Measurements from ENCODE around the gene DPEP2. TPM values are rescaled to one million over a fixed set of nuclear protein-coding genes. Genes with fewer than 3 reads are reported as not detected.

DPEP2 gene
- total and polyA plus RNA-seq, 2 of the 13 experiments (the other 11 are each of a cell fraction or from before 2014, with no cell fraction given), result 0.18 TPM; not detected in 1

DNA sequence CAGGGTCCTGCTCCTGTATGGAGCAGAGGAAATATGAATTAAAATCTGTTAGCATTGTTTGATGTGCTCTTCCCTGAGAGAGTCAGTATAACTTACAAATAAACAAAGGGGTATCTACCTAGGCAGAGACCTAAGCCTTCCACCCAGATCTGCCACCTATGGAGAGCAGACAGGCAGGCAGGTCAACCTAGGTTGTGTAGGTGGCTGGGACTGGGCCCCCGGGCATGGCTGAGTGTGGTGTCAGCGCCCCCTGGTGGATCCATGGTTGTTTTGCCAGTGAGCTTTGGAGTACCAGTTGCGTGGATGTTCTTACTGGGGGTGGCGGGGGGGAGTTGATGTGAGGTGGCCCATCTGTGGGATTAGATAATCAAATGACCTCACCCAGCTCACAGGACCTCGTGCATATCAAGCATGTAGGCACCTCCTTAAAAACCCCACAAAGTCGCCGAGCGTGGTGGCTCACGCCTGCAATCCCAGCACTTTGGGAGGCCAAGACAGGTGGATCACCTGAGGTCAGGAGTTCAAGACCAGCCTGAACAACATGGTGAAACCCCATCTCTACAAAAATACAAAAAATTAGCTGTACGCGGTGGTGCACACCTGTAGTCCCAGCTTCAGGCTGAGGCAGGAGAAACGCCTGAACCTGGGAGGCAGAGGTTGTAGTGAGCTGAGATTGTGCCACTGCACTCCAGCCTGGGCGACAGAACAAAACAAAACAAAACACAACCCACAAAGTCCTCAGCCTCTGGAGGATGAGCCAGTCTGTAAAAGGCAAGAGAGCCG, 41.4 kb upstream of the DPEP2 start (continued):
- TF ChIP-seq SOX13 (IDR thresholded peaks at IDR 0.05), result no peak
- TF ChIP-seq SOX13 (CRISPR knock-in tag; conservative IDR thresholded peaks at IDR 0.05 in 1 of 2, IDR thresholded peaks at IDR 0.05 in 1 of 2), result no peak
- TF ChIP-seq ZNF143 (CRISPR knock-in tag; IDR thresholded peaks at IDR 0.05), result no peak
- 0 out of 2 replicates have a peak, but pooled peaks have one; percentile 65 for TF ChIP-seq ZNF34 (CRISPR knock-in tag; IDR thresholded peaks at IDR 0.05; ENCODE audit: borderline replicate concordance)
- TF ChIP-seq, protein P1, sequence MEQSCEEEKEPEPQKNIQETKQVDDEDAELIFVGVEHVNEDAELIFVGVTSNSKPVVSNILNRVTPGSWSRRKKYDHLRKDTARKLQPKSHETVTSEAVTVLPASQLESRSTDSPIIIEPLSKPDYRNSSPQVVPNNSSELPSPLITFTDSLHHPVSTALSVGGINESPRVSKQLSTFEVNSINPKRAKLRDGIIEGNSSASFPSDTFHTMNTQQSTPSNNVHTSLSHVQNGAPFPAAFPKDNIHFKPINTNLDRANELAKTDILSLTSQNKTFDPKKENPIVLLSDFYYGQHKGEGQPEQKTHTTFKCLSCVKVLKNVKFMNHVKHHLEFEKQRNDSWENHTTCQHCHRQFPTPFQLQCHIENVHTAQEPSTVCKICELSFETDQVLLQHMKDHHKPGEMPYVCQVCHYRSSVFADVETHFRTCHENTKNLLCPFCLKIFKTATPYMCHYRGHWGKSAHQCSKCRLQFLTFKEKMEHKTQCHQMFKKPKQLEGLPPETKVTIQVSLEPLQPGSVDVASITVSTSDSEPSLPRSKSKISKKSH (CRISPR knock-in tag; IDR thresholded peaks at IDR 0.05; ENCODE audit: borderline replicate concordance), result no peak; the same call in 1 of the 2 replicates
- TF ChIP-seq, protein P2, sequence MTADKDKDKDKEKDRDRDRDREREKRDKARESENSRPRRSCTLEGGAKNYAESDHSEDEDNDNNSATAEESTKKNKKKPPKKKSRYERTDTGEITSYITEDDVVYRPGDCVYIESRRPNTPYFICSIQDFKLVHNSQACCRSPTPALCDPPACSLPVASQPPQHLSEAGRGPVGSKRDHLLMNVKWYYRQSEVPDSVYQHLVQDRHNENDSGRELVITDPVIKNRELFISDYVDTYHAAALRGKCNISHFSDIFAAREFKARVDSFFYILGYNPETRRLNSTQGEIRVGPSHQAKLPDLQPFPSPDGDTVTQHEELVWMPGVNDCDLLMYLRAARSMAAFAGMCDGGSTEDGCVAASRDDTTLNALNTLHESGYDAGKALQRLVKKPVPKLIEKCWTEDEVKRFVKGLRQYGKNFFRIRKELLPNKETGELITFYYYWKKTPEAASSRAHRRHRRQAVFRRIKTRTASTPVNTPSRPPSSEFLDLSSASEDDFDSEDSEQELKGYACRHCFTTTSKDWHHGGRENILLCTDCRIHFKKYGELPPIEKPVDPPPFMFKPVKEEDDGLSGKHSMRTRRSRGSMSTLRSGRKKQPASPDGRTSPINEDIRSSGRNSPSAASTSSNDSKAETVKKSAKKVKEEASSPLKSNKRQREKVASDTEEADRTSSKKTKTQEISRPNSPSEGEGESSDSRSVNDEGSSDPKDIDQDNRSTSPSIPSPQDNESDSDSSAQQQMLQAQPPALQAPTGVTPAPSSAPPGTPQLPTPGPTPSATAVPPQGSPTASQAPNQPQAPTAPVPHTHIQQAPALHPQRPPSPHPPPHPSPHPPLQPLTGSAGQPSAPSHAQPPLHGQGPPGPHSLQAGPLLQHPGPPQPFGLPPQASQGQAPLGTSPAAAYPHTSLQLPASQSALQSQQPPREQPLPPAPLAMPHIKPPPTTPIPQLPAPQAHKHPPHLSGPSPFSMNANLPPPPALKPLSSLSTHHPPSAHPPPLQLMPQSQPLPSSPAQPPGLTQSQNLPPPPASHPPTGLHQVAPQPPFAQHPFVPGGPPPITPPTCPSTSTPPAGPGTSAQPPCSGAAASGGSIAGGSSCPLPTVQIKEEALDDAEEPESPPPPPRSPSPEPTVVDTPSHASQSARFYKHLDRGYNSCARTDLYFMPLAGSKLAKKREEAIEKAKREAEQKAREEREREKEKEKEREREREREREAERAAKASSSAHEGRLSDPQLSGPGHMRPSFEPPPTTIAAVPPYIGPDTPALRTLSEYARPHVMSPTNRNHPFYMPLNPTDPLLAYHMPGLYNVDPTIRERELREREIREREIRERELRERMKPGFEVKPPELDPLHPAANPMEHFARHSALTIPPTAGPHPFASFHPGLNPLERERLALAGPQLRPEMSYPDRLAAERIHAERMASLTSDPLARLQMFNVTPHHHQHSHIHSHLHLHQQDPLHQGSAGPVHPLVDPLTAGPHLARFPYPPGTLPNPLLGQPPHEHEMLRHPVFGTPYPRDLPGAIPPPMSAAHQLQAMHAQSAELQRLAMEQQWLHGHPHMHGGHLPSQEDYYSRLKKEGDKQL (CRISPR knock-in tag; IDR thresholded peaks at IDR 0.05; ENCODE audit: low read depth), result no peak
- peak; percentile 49; the same call in 1 of the 2 replicates for TF ChIP-seq ZNF263 (CRISPR knock-in tag; IDR thresholded peaks at IDR 0.05)
- no peak for TF ChIP-seq ZNF703 (CRISPR knock-in tag; IDR thresholded peaks at IDR 0.05; ENCODE audit: borderline replicate concordance)
- no peak for TF ChIP-seq JUNB (CRISPR knock-in tag; IDR thresholded peaks at IDR 0.05; ENCODE audit: borderline replicate concordance)
- TF ChIP-seq, protein P3, sequence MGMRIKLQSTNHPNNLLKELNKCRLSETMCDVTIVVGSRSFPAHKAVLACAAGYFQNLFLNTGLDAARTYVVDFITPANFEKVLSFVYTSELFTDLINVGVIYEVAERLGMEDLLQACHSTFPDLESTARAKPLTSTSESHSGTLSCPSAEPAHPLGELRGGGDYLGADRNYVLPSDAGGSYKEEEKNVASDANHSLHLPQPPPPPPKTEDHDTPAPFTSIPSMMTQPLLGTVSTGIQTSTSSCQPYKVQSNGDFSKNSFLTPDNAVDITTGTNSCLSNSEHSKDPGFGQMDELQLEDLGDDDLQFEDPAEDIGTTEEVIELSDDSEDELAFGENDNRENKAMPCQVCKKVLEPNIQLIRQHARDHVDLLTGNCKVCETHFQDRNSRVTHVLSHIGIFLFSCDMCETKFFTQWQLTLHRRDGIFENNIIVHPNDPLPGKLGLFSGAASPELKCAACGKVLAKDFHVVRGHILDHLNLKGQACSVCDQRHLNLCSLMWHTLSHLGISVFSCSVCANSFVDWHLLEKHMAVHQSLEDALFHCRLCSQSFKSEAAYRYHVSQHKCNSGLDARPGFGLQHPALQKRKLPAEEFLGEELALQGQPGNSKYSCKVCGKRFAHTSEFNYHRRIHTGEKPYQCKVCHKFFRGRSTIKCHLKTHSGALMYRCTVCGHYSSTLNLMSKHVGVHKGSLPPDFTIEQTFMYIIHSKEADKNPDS (CRISPR knock-in tag; IDR thresholded peaks at IDR 0.05), result no peak
- 0 out of 2 replicates have a peak, but pooled peaks have one; percentile 19 for TF ChIP-seq HOXA5 (CRISPR knock-in tag; IDR thresholded peaks at IDR 0.05)
- TF ChIP-seq SATB2 (CRISPR knock-in tag; IDR thresholded peaks at IDR 0.05), result no peak
- TF ChIP-seq ZNF563 (CRISPR knock-in tag; IDR thresholded peaks at IDR 0.05), result no peak
- no peak for TF ChIP-seq KLF16 (CRISPR knock-in tag; IDR thresholded peaks at IDR 0.05)
- no peak for TF ChIP-seq PLRG1 (conservative IDR thresholded peaks at IDR 0.05)
- no peak for TF ChIP-seq KAT8 (CRISPR knock-in tag; IDR thresholded peaks at IDR 0.05)
- TF ChIP-seq NFYB (CRISPR knock-in tag; IDR thresholded peaks at IDR 0.05), result no peak
- TF ChIP-seq NBN (conservative IDR thresholded peaks at IDR 0.05), result no peak
- TF ChIP-seq ZFX (CRISPR knock-in tag; IDR thresholded peaks at IDR 0.05; ENCODE audit: low read depth), result peak; percentile 59; the same call in 1 of the 2 replicates
- peak; percentile 32; the same call in 1 of the 2 replicates for TF ChIP-seq MYC (CRISPR knock-in tag; IDR thresholded peaks at IDR 0.05; ENCODE audit: borderline replicate concordance)
- TF ChIP-seq SRF (IDR thresholded peaks at IDR 0.05; ENCODE audit: low read depth, low read length), result no peak
- TF ChIP-seq CBX5 (CRISPR knock-in tag; IDR thresholded peaks at IDR 0.05; ENCODE audit: borderline replicate concordance), result no peak

Measured in HepG2 (cell line).